ENCODE data around the gene KLK14. TPM values are rescaled to one million over a fixed set of nuclear protein-coding genes. Genes with fewer than 3 reads are reported as not detected.

KLK14 gene
- total RNA-seq (2022; extraction: Qiagen RNA extraction; ENCODE audit: low read depth), result 0.29 to 0.70 TPM (median 0.50 TPM) in 5 replicates

GRCh38 chr19:51082611-51083010 is at the start of gene KLK14:
TSS of gene KLK14 (minus strand) at chr19:51082887. CDS start at chr19:51082614, 273 bp downstream.

GRCh38 chr19:51124729-51125128 is 42.0 kb upstream of the KLK14 start, which contains the start of gene SIGLEC9:
TSS of gene SIGLEC9 (plus strand) at chr19:51124906. CDS start at chr19:51124975, 69 bp downstream.

GRCh38 chr19:51108066-51108804 is 25.5 kb upstream of the KLK14 start, which contains the start of gene CTU1:
TSS of gene CTU1 (minus strand) at chr19:51108409. CDS start at chr19:51104569, 3,840 bp downstream.

GRCh38 chr19:51064534-51065220 is 18.0 kb downstream of the KLK14 start, which contains the start of gene KLK13:
TSS of gene KLK13 (minus strand) at chr19:51065092. CDS start at chr19:51065067, 25 bp downstream.

GRCh38 chr19:51034704-51035103 is 48.0 kb downstream of the KLK14 start, which contains the start of gene KLK12:
TSS of gene KLK12 (minus strand) at chr19:51035002. CDS start at chr19:51034621, 381 bp downstream.

Other genes starting within 250 kb of the KLK14 start
- gene KLK15, start 249.3 kb downstream of the KLK14 start, total RNA-seq (2022; extraction: Qiagen RNA extraction; ENCODE audit: low read depth), result not detected in 5 replicates
- gene KLK3, start 228.0 kb downstream of the KLK14 start, total RNA-seq (2022; extraction: Qiagen RNA extraction; ENCODE audit: low read depth), result not detected in 5 replicates
- 0.03 TPM in 1 of 5 replicates, not detected in the others for gene KLK2, start 209.4 kb downstream of the KLK14 start, total RNA-seq (2022; extraction: Qiagen RNA extraction; ENCODE audit: low read depth)
- 0.14 to 0.22 TPM in 2 of 5 replicates, not detected in the others for gene KLK4, start 171.5 kb downstream of the KLK14 start, total RNA-seq (2022; extraction: Qiagen RNA extraction; ENCODE audit: low read depth)
- 0.17 TPM in 1 of 5 replicates, not detected in the others for gene KLK5, start 129.8 kb downstream of the KLK14 start, total RNA-seq (2022; extraction: Qiagen RNA extraction; ENCODE audit: low read depth)
- 0.21 to 0.82 TPM (median 0.33 TPM) in 4 of 5 replicates, not detected in the other for gene KLK6, start 113.3 kb downstream of the KLK14 start, total RNA-seq (2022; extraction: Qiagen RNA extraction; ENCODE audit: low read depth)
- 0.03 TPM in 1 of 5 replicates, not detected in the others for gene KLK7, start 99.0 kb downstream of the KLK14 start, total RNA-seq (2022; extraction: Qiagen RNA extraction; ENCODE audit: low read depth)
- gene KLK8, start 81.3 kb downstream of the KLK14 start, total RNA-seq (2022; extraction: Qiagen RNA extraction; ENCODE audit: low read depth), result not detected in 5 replicates
- gene KLK10, start 63.2 kb downstream of the KLK14 start, total RNA-seq (2022; extraction: Qiagen RNA extraction; ENCODE audit: low read depth), result 0.19 to 0.34 TPM (median 0.32 TPM) in 5 replicates
- gene KLK11, start 56.3 kb downstream of the KLK14 start, total RNA-seq (2022; extraction: Qiagen RNA extraction; ENCODE audit: low read depth), result 0.14 TPM in 1 of 5 replicates, not detected in the others
- not detected in 5 replicates for gene KLK12, start 47.9 kb downstream of the KLK14 start, total RNA-seq (2022; extraction: Qiagen RNA extraction; ENCODE audit: low read depth)
- 0.08 to 0.36 TPM in 2 of 5 replicates, not detected in the others for gene KLK13, start 17.8 kb downstream of the KLK14 start, total RNA-seq (2022; extraction: Qiagen RNA extraction; ENCODE audit: low read depth)
- 5.0 to 16.7 TPM (median 13.8 TPM) in 5 replicates for gene CTU1, start 25.5 kb upstream of the KLK14 start, total RNA-seq (2022; extraction: Qiagen RNA extraction; ENCODE audit: low read depth)
- gene SIGLEC9, start 42.0 kb upstream of the KLK14 start, total RNA-seq (2022; extraction: Qiagen RNA extraction; ENCODE audit: low read depth), result 0.26 TPM in 1 of 5 replicates, not detected in the others
- not detected in 5 replicates for gene SIGLEC7, start 59.4 kb upstream of the KLK14 start, total RNA-seq (2022; extraction: Qiagen RNA extraction; ENCODE audit: low read depth)
- gene CD33, start 142.2 kb upstream of the KLK14 start, total RNA-seq (2022; extraction: Qiagen RNA extraction; ENCODE audit: low read depth), result 0.08 TPM in 1 of 5 replicates, not detected in the others
- not detected in 5 replicates for gene SIGLECL1, start 168.2 kb upstream of the KLK14 start, total RNA-seq (2022; extraction: Qiagen RNA extraction; ENCODE audit: low read depth)
- 0.02 to 0.06 TPM (median 0.05 TPM) in 3 of 5 replicates, not detected in the others for gene IGLON5, start 228.8 kb upstream of the KLK14 start, total RNA-seq (2022; extraction: Qiagen RNA extraction; ENCODE audit: low read depth)